ENCODE measurements around the gene RACGAP1.

Gene RACGAP1, protein sequence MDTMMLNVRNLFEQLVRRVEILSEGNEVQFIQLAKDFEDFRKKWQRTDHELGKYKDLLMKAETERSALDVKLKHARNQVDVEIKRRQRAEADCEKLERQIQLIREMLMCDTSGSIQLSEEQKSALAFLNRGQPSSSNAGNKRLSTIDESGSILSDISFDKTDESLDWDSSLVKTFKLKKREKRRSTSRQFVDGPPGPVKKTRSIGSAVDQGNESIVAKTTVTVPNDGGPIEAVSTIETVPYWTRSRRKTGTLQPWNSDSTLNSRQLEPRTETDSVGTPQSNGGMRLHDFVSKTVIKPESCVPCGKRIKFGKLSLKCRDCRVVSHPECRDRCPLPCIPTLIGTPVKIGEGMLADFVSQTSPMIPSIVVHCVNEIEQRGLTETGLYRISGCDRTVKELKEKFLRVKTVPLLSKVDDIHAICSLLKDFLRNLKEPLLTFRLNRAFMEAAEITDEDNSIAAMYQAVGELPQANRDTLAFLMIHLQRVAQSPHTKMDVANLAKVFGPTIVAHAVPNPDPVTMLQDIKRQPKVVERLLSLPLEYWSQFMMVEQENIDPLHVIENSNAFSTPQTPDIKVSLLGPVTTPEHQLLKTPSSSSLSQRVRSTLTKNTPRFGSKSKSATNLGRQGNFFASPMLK

GRCh38 chr12:50025187-50026059 is at the start of gene RACGAP1:
Gene RACGAP1, minus strand, starts transcription at chr12:50025494. Its CDS starts 8,779 bp downstream, at chr12:50016715.
- peak; percentile 100 for DNase-seq

- no peak for DNase-seq
Observed at GRCh38 chr12:50073712-50074111, 48.4 kb upstream of the RACGAP1 start.

DNA sequence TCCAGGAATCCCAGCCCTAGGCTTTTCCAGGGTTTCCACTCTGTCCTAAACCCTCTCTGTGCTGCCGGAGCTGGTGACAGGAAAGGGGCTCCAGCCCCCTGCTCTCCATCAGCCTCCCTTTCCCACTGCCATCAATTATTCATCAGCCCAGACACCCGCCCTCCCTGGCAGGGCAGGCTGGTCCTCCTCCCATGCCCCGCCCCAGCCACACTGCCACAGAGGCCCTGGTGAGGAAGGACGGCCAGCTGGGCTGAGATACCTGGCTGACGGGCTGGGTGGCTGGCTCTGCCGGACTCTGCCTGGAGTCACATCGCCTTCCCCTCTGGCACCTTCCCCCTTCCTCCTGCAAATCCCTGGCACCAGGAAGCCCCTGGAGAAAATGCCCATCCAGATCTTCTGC is 47.9 kb upstream of the RACGAP1 start:
- no peak for DNase-seq

DNA sequence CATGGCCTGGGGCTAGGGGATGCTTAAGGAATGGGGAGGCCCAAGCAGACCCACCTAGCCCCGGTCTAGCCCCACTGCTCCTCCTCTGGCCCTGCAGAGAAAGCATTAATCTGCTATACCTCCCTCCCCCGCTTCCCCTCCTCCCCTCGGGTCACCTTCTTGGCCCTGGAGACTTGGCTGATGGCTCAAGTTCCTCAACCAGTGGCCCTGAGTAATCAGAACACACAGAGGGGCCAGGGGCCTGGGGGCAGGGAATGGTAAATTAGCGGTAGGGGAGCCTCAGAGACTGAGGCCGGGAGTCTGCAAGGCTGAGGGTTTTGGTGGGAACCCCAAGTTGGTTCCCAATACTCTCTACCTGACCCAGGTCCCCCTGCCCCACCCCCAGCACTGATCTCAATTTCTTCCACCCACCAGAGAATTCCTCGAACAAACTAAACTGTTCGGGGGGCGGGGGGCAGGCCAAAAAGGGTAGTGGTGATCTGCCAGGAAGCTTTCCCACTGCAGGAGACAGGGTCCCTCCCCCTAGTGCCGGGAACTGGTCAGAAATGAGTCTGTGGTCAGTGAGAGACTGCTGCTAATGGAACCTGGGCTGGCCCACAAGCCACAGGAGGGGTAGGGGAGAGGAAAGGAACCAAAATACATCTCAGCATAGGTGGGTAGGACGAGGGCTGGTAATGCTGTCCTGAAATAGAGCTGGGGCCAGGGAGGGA is 47.1 kb upstream of the RACGAP1 start:
- DNase-seq = no peak

DNA sequence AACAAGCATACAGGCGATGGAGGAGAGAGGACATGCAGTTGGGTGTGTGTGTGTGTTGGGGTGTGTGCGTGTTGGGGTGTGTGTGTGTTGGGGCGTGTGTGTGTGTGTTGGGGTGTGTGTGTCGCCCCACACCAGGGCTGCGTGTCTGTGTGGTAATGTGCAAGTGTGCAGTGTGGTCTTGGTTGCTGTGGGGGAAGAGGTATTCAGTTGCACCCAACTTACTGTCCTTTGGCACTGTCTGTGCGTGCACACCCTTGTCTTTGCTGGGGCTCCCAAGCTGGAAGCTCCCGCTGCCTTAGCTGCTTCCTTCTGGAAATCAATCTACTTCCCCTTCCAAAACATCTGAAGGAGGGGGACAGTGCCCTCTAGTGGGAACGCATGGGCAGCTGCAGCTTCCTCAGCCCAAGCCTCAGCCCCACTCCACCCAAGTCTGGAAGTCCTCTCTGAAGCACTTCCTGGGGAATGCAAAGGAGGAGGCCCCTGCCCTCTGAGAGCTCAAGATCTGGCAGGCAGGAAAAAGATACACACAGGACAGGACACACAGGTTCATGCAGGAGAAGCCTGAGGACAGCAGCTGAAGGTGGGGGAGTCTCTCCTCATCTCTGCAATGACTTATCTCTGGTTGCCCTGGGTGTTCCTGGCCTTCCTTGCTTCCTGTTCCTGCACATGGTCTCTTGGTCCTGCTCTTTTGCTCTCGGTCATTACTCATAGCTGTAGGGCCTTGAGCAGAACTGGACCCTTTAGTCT is 45.2 kb upstream of the RACGAP1 start:
- DNase-seq = peak; percentile 95

DNA sequence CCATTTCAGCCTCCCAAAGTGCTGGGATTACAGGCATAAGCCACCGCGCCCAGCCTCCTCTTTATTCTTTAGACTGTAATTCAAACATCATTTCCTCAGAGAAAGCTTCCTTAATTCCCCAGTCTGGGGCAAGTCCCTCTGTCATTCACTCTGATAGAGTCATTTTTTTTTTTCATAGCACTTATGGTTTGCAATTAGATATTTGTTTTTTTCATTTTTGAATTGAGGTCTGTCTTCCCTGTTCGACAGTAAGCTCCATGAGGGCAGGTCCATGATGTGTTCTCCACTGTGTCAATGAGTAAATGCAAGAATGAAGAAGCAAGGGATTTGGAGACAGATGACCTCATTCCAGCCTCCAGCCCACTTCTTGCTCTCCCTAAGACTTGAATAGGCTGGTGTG is 44.2 kb upstream of the RACGAP1 start:
- DNase-seq = no peak

GRCh38 chr12:50069069-50069468 is 43.8 kb upstream of the RACGAP1 start:
- DNase-seq = no peak

DNA sequence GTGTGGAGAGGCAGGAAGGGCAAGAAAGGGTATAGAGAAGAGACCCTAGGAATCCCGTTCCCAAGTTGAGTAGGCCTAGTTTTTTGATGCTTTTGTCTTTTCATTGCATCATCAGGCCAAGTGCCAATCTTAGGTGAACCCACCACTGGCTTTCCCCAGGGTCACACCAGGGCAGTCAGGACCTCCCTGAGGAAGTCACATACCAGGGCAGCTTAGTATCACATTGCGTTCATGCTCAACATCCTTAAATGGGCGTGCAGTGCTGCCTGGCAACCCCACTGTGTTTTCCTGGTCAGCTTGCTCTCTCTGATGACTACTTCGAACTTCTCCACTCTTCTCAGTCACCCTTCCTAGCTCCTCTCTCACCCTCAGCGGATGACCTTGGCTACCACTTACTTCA is 41.1 kb upstream of the RACGAP1 start:
- no peak for DNase-seq

- no peak for DNase-seq
Observed at GRCh38 chr12:50065726-50066310, 40.5 kb upstream of the RACGAP1 start.

DNA sequence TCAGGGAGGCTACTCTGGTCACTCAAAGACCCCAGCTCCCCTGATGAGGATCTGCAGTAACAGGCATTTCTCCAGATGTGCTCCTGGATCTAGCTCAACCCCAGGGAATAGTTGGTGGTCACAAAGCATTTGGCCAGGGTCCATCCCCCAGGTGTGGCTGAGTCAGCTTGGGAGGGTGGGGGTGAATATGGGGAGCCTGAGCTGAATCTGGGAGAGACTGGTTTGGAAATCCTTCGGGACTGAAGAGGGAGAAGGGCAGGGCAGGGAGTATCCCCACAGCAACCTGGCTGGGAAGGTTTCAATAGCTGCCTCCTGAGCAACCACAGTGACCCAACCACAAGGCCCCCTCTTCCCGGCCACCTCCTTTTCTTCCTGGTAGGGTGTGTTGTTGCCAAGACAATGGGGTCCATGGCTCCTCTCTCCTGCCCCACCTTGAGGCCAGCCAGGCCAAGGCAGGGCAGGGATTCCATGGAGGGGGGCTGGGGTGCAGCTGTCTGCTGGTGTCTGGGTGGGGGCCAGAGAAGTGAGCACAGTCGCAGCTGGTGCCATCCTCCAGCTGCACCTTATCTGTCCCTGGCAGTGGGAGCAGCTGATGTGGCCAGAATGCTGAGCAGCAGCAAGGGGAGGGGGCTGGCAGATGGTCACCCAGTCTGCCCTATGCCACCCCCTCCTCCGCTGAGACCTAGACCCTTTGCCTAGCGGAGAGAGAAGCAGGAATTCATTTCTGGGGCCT is 37.6 kb upstream of the RACGAP1 start:
- DNase-seq = peak; percentile 59

DNA sequence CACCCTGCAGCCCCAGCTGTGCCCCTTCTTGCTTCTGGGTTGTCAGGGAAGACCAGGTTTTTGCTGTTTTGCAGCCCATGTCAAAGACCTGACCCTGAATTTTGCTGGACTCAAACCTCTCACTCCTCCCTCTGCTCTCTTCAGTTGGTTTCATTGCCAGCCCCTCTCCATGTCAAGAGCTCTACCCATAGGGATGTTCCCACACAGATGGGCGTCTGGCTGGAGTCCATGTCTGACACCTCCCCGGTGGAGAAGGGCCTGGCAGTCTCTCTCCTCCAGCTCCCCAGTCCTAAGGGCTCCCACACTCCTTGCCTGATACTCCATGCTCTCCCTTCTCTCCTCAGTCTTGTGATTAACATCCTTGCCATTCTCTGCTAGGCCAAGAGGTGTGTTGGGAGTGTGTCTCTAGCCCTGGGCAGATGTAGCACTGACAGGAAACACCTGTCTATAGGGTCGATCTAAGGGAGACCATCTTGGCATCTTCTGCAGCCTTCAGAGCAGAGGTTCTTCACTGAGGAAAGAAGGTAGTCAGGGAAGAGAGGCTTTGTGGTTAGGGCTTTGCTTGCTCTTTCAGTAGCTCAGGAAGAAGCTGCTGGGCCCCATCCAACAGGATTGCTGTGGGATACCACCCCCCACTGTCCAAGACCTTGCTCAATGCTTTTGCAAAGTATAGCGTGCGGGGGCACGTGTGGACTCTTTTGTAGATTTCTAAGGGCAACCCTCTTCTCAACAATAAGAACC is 36.8 kb upstream of the RACGAP1 start:
- no peak for DNase-seq

DNA sequence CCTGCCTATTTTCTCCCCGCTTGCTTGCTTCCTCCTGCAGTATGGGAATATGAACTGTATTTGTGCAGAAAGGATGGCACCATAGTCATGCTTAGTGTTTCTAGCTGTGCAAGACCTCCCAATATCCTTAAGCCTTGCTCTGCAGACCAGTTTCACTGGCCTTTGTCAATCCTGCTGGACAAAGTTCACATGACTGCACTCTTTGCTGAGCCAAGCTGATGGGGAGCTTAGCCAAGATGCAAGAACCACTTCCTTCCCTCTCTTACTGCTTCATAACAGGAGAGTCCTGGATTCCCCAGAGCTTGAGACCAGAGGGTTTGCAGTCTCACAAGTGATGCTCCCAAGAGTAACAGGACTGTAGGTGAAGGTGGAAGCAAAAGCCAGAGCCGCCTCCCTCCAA is 35.9 kb upstream of the RACGAP1 start:
- no peak for DNase-seq

DNA sequence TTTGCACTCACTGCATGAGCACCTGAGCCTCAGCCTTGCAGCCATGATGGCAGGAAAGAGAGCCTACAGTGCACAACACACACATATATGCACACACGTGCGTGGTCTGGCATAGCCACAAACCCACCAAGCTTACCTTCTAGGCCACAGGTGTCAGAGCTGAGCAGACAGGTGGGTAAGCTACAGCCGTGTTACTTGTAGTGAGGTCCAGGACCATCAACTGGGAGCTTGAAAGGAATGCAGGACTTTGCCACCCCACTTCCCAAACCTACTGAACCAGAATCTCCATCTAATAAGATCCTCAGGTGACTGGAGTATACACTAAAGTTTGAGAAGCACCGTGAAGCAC is 34.8 kb upstream of the RACGAP1 start:
- DNase-seq = no peak

GRCh38 chr12:50059440-50060119 is 34.3 kb upstream of the RACGAP1 start:
- no peak for DNase-seq

- no peak for DNase-seq
Observed at GRCh38 chr12:50058743-50059312, 33.5 kb upstream of the RACGAP1 start.

GRCh38 chr12:50057896-50058670 is 32.8 kb upstream of the RACGAP1 start:
- no peak for DNase-seq

DNA sequence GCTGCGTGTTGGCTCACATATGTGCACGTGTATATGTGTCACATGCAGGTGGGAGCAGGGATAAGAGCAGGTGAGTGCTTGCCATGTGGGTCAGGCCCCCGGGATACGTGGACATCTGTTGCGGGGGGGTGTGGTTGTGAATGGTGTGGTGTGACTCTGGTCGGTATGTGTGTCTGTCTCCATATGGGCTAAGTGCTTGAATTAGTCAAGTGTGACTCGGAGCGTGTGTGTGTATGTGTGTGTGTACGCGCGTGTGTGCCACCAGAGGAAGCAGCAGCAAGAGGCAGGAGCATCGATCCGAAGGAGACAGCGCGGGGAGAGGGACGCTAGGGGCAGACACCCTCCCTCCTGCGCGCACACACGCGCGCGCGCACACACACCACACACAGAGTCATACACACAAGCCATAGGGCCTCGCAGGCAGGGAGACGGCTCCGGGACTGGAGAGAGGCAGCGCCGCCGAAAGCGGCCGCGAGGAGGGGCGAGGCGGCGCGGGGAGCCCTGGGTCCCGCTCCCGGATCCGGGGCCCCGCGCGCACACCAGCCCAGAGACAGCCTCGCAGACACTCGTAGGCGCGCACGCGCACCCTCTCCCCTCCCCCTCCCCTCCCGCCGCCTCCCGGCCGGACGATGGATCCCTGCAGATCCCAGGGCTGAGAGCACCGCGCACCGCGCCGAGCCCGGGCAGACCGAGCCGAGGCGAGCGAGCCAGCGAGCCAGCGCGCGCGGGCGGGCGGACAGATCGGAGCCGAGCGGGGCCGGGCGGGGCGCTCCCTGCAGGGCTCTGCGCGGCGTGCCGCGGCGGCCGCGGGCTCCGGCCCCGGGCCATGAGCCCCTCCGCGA is 31.9 kb upstream of the RACGAP1 start, which contains the start of gene ASIC1:
Gene ASIC1 (plus strand): TSS at position 597 of the 842 bp plus-strand sequence. CDS start 1,171 bp downstream, outside the sequence.
- DNase-seq = peak; percentile 86

Data from eye (tissue), 1 donor.